ENCODE data around the gene AOPEP. TPM values are rescaled to one million over a fixed set of nuclear protein-coding genes. Genes with fewer than 3 reads are reported as not detected.
"Not testable (repeated sequence)": the region's sequence is repeated elsewhere in the genome, so short reads cannot be mapped to it uniquely, and the experiment has no call there.

AOPEP gene
- polyA plus RNA-seq, 3 donors, result 22.9 to 42.5 (median 31.5) TPM

- WGBS, 3 donors, result 93 to 97% (median 94%) methylated on average over 3 of the region's 3 CpGs
- no peak overlapping the region for H3K27ac ChIP-seq (ENCODE audit: low read depth, low read length)
These were observed 143.9 kb downstream of the AOPEP start for GRCh38 chr9:94870465-94870792.

GRCh38 chr9:94870793-94871558, 144.5 kb downstream of the AOPEP start:
- H3K27ac ChIP-seq (ENCODE audit: low read depth, low read length), result no peak overlapping the region

GRCh38 chr9:94872083-94872833, 145.8 kb downstream of the AOPEP start:
- WGBS, 3 donors, result 89 to 94% (median 91%) methylated on average over 13 of the region's 13 CpGs
- no peak overlapping the region for H3K27ac ChIP-seq (ENCODE audit: low read depth, low read length)

More at GRCh38 chr9:94870793-94871558, 144.5 kb downstream of the AOPEP start:
- 89 to 98% (median 90%) methylated on average over 8 of the region's 8 CpGs for WGBS, 3 donors

GRCh38 chr9:94872891-94873511, 146.5 kb downstream of the AOPEP start:
- WGBS, 3 donors, result 60 to 84% (median 63%) methylated on average over 3 of the region's 3 CpGs

GRCh38 chr9:94874316-94874715, 147.8 kb downstream of the AOPEP start:
- WGBS, 3 donors, result 60 to 70% (median 62%) methylated on average over 3 of the region's 3 CpGs

More at GRCh38 chr9:94872891-94873511, 146.5 kb downstream of the AOPEP start:
- no peak overlapping the region for H3K27ac ChIP-seq (ENCODE audit: low read depth, low read length)

GRCh38 chr9:94875300-94876020, 149.0 kb downstream of the AOPEP start:
- WGBS, 3 donors, result 74 to 86% (median 85%) methylated on average over 5 of the region's 5 CpGs
- no peak overlapping the region for H3K27ac ChIP-seq (ENCODE audit: low read depth, low read length)

More at GRCh38 chr9:94874316-94874715, 147.8 kb downstream of the AOPEP start:
- H3K27ac ChIP-seq (ENCODE audit: low read depth, low read length), result no peak overlapping the region

- not testable (repeated sequence) for H3K27ac ChIP-seq (ENCODE audit: low read depth, low read length)
- WGBS, 3 donors, result 60 to 90% (median 68%) methylated on average over 3 of the region's 3 CpGs
These were observed 152.3 kb downstream of the AOPEP start for GRCh38 chr9:94878804-94879203.

GRCh38 chr9:94879230-94879629, 152.7 kb downstream of the AOPEP start:
- no peak overlapping the region for H3K27ac ChIP-seq (ENCODE audit: low read depth, low read length)

- no peak overlapping the region for H3K27ac ChIP-seq (ENCODE audit: low read depth, low read length)
- 80 to 97% (median 86%) methylated on average over 1 of the region's 1 CpG for WGBS, 3 donors
These were observed 154.5 kb downstream of the AOPEP start for GRCh38 chr9:94881023-94881422.

GRCh38 chr9:94881454-94881853, 155.0 kb downstream of the AOPEP start:
- no peak overlapping the region for H3K27ac ChIP-seq (ENCODE audit: low read depth, low read length)
- 66 to 89% (median 86%) methylated on average over 2 of the region's 2 CpGs for WGBS, 3 donors

GRCh38 chr9:94881940-94882339, 155.4 kb downstream of the AOPEP start:
- WGBS, 3 donors, result 68 to 93% (median 83%) methylated on average over 3 of the region's 3 CpGs

GRCh38 chr9:94882966-94883641, 156.6 kb downstream of the AOPEP start:
- 55 to 76% (median 66%) methylated on average over 4 of the region's 4 CpGs for WGBS, 3 donors
- no peak overlapping the region for H3K27ac ChIP-seq (ENCODE audit: low read depth, low read length)

More at GRCh38 chr9:94881940-94882339, 155.4 kb downstream of the AOPEP start:
- H3K27ac ChIP-seq (ENCODE audit: low read depth, low read length), result no peak overlapping the region

GRCh38 chr9:94885854-94886447, 159.5 kb downstream of the AOPEP start:
- no peak overlapping the region for H3K27ac ChIP-seq (ENCODE audit: low read depth, low read length)
- WGBS, 3 donors, result 49 to 94% (median 90%) methylated on average over 4 of the region's 4 CpGs

- H3K27ac ChIP-seq (ENCODE audit: low read depth, low read length), result no peak overlapping the region
- WGBS, 3 donors, result 77 to 92% (median 84%) methylated on average over 2 of the region's 2 CpGs
These were observed 161.2 kb downstream of the AOPEP start for GRCh38 chr9:94887721-94888120.

GRCh38 chr9:94888775-94889174, 162.3 kb downstream of the AOPEP start:
- WGBS, 3 donors, result 96 to 98% (median 96%) methylated on average over 8 of the region's 8 CpGs
- H3K27ac ChIP-seq (ENCODE audit: low read depth, low read length), result no peak overlapping the region

- 97 to 99% (median 98%) methylated on average over 3 of the region's 3 CpGs for WGBS, 3 donors
- no peak overlapping the region for H3K27ac ChIP-seq (ENCODE audit: low read depth, low read length)
These were observed 163.1 kb downstream of the AOPEP start for GRCh38 chr9:94889628-94890027.

GRCh38 chr9:94891183-94891582, 164.7 kb downstream of the AOPEP start:
- H3K27ac ChIP-seq (ENCODE audit: low read depth, low read length), result no peak overlapping the region
- WGBS, 3 donors, result 97 to 100% (median 99%) methylated on average over 1 of the region's 1 CpG

GRCh38 chr9:94892675-94893074, 166.2 kb downstream of the AOPEP start:
- no peak overlapping the region for H3K27ac ChIP-seq (ENCODE audit: low read depth, low read length)
- WGBS, 3 donors, result 80 to 100% (median 98%) methylated on average over 1 of the region's 1 CpG

Measured in adipose tissue (tissue), 3 donors.